A673 (cell line): ENCODE results near the gene OR4D2.
A peak's percentile ranks its signal among the peaks of the same experiment; 100 is the strongest.

ENCODE experiments used
- EZH2 ChIP-seq: fragments of 200-600 bp; sonication (generic); IDR thresholded peaks from 2 replicates; pipeline ENCODE4 v1.6.1; 2017; ENCODE audit warnings: borderline replicate concordance, low read depth, mild to moderate bottlenecking, mixed read lengths, antibody characterized with exemption, low read length; ENCODE audit not compliant: poor library complexity, severe bottlenecking
- TF ChIP-seq, protein P1 (sequence below): fragments of 300-800, 200-600 bp; sonication (generic); conservative IDR thresholded peaks from 2 replicates; pipeline ENCODE4 v1.5.1; 2017; ENCODE audit warnings: low read depth, mild to moderate bottlenecking, antibody characterized with exemption, low read length, moderate library complexity, mixed read lengths

DNA sequence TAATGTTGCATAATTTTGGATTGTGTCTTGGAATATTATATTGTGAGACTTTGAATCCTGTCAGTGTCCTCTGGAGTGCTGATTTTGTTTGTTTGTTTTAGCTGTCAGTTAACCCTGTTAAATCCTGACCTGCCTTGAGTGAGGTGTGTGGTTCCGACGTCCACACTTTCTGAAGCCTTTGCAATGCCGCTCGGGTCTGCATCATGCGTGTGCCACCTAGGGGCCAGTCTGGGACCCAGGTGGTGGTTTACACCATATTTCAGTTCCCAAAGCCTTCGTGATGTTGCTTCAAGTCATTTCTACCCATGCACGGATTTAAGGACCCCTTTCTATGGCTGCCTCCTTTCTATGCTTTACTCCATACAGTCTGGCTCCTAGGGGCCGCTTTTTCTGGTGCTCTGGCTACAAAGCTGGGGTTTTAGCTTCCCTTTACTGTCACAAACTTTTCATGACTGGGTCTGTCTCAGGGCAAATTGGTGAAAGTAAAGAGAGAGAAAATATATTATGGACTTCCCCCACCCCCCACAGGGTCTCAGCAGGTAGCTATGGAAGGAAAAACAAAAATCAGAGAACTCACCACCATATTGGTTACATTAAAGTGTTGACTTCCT, 30.0 kb upstream of the OR4D2 start:
- TF ChIP-seq, protein P1, sequence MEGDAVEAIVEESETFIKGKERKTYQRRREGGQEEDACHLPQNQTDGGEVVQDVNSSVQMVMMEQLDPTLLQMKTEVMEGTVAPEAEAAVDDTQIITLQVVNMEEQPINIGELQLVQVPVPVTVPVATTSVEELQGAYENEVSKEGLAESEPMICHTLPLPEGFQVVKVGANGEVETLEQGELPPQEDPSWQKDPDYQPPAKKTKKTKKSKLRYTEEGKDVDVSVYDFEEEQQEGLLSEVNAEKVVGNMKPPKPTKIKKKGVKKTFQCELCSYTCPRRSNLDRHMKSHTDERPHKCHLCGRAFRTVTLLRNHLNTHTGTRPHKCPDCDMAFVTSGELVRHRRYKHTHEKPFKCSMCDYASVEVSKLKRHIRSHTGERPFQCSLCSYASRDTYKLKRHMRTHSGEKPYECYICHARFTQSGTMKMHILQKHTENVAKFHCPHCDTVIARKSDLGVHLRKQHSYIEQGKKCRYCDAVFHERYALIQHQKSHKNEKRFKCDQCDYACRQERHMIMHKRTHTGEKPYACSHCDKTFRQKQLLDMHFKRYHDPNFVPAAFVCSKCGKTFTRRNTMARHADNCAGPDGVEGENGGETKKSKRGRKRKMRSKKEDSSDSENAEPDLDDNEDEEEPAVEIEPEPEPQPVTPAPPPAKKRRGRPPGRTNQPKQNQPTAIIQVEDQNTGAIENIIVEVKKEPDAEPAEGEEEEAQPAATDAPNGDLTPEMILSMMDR, result peak; percentile 66
- TF ChIP-seq EZH2, result peak; percentile 36
